ENCODE measurements around the gene OSTN.

- TF ChIP-seq CTCF (conservative IDR thresholded peaks at IDR 0.05; ENCODE audit: low read length) (no peak), EZH2phosphoT487 (IDR thresholded peaks at IDR 0.05; ENCODE audit: borderline replicate concordance) (no peak)
Measured at GRCh38 chr3:191314109-191314728, 115.2 kb downstream of the OSTN start.

Data from Loucy (cell line).